Measurements from ENCODE around the gene NPIPB13. TPM values are rescaled to one million over a fixed set of nuclear protein-coding genes. Genes with fewer than 3 reads are reported as not detected.

Gene NPIPB13
- total RNA-seq (ENCODE audit: low replicate concordance) = 0.68 and 1.5 TPM in 2 replicates

GRCh38 chr16:30248379-30248778, at the start of gene NPIPB13:
Gene NPIPB13 (minus strand): TSS chr16:30248479. CDS start chr16:30245573, 2,906 bp downstream.

GRCh38 chr16:30199049-30199448, 49.2 kb downstream of the NPIPB13 start, which contains the start of gene SULT1A3:
Gene SULT1A3 (plus strand): TSS chr16:30199255. CDS start chr16:30200729, 1,474 bp downstream.

Other genes starting within 250 kb of the NPIPB13 start
- gene DOC2A, start 237.5 kb downstream of the NPIPB13 start, total RNA-seq (ENCODE audit: low replicate concordance) = 0.08 and 0.23 TPM in 2 replicates
- not detected in 2 replicates for gene C16orf92, start 225.3 kb downstream of the NPIPB13 start, total RNA-seq (ENCODE audit: low replicate concordance)
- not detected in 2 replicates for gene TLCD3B, start 217.2 kb downstream of the NPIPB13 start, total RNA-seq (ENCODE audit: low replicate concordance)
- gene ALDOA, start 182.7 kb downstream of the NPIPB13 start, total RNA-seq (ENCODE audit: low replicate concordance) = 454 and 683 TPM in 2 replicates
- 243 and 256 TPM in 2 replicates for gene PPP4C, start 172.5 kb downstream of the NPIPB13 start, total RNA-seq (ENCODE audit: low replicate concordance)
- gene TBX6, start 156.6 kb downstream of the NPIPB13 start, total RNA-seq (ENCODE audit: low replicate concordance) = under 0.01 and 0.12 TPM in 2 replicates
- 8.1 and 11.5 TPM in 2 replicates for gene YPEL3, start 152.3 kb downstream of the NPIPB13 start, total RNA-seq (ENCODE audit: low replicate concordance)
- 0.60 and 4.4 TPM in 2 replicates for gene GDPD3, start 134.9 kb downstream of the NPIPB13 start, total RNA-seq (ENCODE audit: low replicate concordance)
- 27.1 and 40.4 TPM in 2 replicates for gene MAPK3, start 125.3 kb downstream of the NPIPB13 start, total RNA-seq (ENCODE audit: low replicate concordance)
- gene CORO1A, start 64.9 kb downstream of the NPIPB13 start, total RNA-seq (ENCODE audit: low replicate concordance) = 0.47 and 1.9 TPM in 2 replicates
- 23.3 and 43.5 TPM in 2 replicates for gene BOLA2B, start 54.8 kb downstream of the NPIPB13 start, total RNA-seq (ENCODE audit: low replicate concordance)
- 6.2 and 39.7 TPM in 2 replicates for gene SLX1A, start 54.6 kb downstream of the NPIPB13 start, total RNA-seq (ENCODE audit: low replicate concordance)
- gene SULT1A3, start 49.2 kb downstream of the NPIPB13 start, total RNA-seq (ENCODE audit: low replicate concordance) = 1.2 and 1.4 TPM in 2 replicates
- 25.4 and 31.0 TPM in 2 replicates for gene CD2BP2, start 106.8 kb upstream of the NPIPB13 start, total RNA-seq (ENCODE audit: low replicate concordance)
- gene TBC1D10B, start 122.0 kb upstream of the NPIPB13 start, total RNA-seq (ENCODE audit: low replicate concordance) = 16.8 and 18.7 TPM in 2 replicates
- gene MYL11, start 126.3 kb upstream of the NPIPB13 start, total RNA-seq (ENCODE audit: low replicate concordance) = not detected in 2 replicates
- gene SEPTIN1, start 134.1 kb upstream of the NPIPB13 start, total RNA-seq (ENCODE audit: low replicate concordance) = 0.12 and 0.15 TPM in 2 replicates
- 2.2 and 8.8 TPM in 2 replicates for gene ZNF48, start 146.9 kb upstream of the NPIPB13 start, total RNA-seq (ENCODE audit: low replicate concordance)
- 8.3 and 9.2 TPM in 2 replicates for gene ZNF771, start 159.1 kb upstream of the NPIPB13 start, total RNA-seq (ENCODE audit: low replicate concordance)
- gene DCTPP1, start 181.6 kb upstream of the NPIPB13 start, total RNA-seq (ENCODE audit: low replicate concordance) = 4.8 and 15.9 TPM in 2 replicates
- gene SEPHS2, start 197.4 kb upstream of the NPIPB13 start, total RNA-seq (ENCODE audit: low replicate concordance) = 12.4 and 19.2 TPM in 2 replicates
- gene ITGAL, start 224.3 kb upstream of the NPIPB13 start, total RNA-seq (ENCODE audit: low replicate concordance) = under 0.01 TPM in 1 of 2 replicates, not detected in the other

Measured in smooth muscle cell of the coronary artery (primary cell).